DOHH2 (cell line): ENCODE results near the gene PHF21B.

ENCODE experiments used
- H3F3A ChIP-seq: fragments of 200-600 bp; sonication (generic), shearing (Covaris generic); 2 replicates; pipeline ENCODE4 v1.6.0; 2016; ENCODE audit warnings: antibody characterized with exemption, mild to moderate bottlenecking; ENCODE audit not compliant: control insufficient read depth, insufficient read depth
- H3K27ac ChIP-seq: fragments of 200-600 bp; sonication (generic); 2 replicates; pipeline ENCODE4 v1.5.1; 2014; ENCODE audit warnings: low read depth, mild to moderate bottlenecking, low read length, moderate library complexity
- H3K27me3 ChIP-seq: fragments of 200-600 bp; sonication (generic); 2 replicates; pipeline ENCODE4 v1.6.1; 2014; ENCODE audit warnings: mild to moderate bottlenecking, low read length, mixed read lengths; ENCODE audit not compliant: control insufficient read depth
- H3K36me3 ChIP-seq: fragments of 200-600 bp; sonication (generic); 2 replicates; pipeline ENCODE4 v1.6.1; 2014; ENCODE audit warnings: mild to moderate bottlenecking, low read length, moderate library complexity, mixed read lengths; ENCODE audit not compliant: control insufficient read depth
- H3K4me1 ChIP-seq: fragments of 200-600 bp; sonication (generic); 2 replicates; pipeline ENCODE4 v1.6.1; 2014; ENCODE audit warnings: mild to moderate bottlenecking, low read length, mixed read lengths; ENCODE audit not compliant: control insufficient read depth
- H3K4me2 ChIP-seq: fragments of 200-600 bp; sonication (generic); 2 replicates; pipeline ENCODE4 v1.6.0; 2014; ENCODE audit warnings: mild to moderate bottlenecking, low read length, moderate library complexity
- H3K4me3 ChIP-seq: fragments of 200-600 bp; sonication (generic); 2 replicates; pipeline ENCODE4 v1.5.1; 2014; ENCODE audit warnings: mild to moderate bottlenecking, low read length, mixed read lengths
- H3K79me2 ChIP-seq: fragments of 200-600 bp; sonication (generic); 2 replicates; pipeline ENCODE4 v1.6.1; 2014; ENCODE audit warnings: mild to moderate bottlenecking, low read length, mixed read lengths; ENCODE audit not compliant: control insufficient read depth
- H3K9me2 ChIP-seq: fragments of 200-600 bp; sonication (generic); replicated peaks from 2 replicates; pipeline ENCODE4 v1.6.1; 2014; ENCODE audit warnings: mild to moderate bottlenecking, low read length, mixed read lengths; ENCODE audit not compliant: control insufficient read depth
- H3K9me3 ChIP-seq: fragments of 200-600 bp; sonication (generic); 2 replicates; pipeline ENCODE4 v1.6.1; 2014; ENCODE audit warnings: antibody characterized with exemption, low read length, mixed read lengths; ENCODE audit not compliant: control insufficient read depth, insufficient read depth
- H4K20me1 ChIP-seq: fragments of 200-600 bp; sonication (generic); 2 replicates; pipeline ENCODE4 v1.6.0; 2014; ENCODE audit warnings: low read depth, mild to moderate bottlenecking, antibody characterized with exemption, low read length, moderate library complexity; ENCODE audit not compliant: control insufficient read depth, insufficient read depth
- CTCF ChIP-seq: fragments of 200-600 bp; sonication (generic); IDR thresholded peaks from one replicate; pipeline ENCODE4 v1.5.1; 2014; ENCODE audit warnings: antibody characterized with exemption, mild to moderate bottlenecking, low read depth, low read length; ENCODE audit not compliant: poor library complexity, severe bottlenecking
- EZH2phosphoT487 ChIP-seq: fragments of 200-600 bp; sonication (generic); IDR thresholded peaks from 2 replicates; pipeline ENCODE4 v1.6.1; 2017; ENCODE audit warnings: borderline replicate concordance, mild to moderate bottlenecking, antibody characterized with exemption, low read length, moderate library complexity, mixed read lengths

The PHF21B gene

GRCh38 chr22:44850946-44851345 is 158.9 kb downstream of the PHF21B start:
- H3K4me3 ChIP-seq = no peak overlapping the region
- no peak overlapping the region for H3K4me2 ChIP-seq
- no peaks in the 10 kb centered on the region for H3F3A ChIP-seq
- no peaks in the 10 kb centered on the region for H3K27me3 ChIP-seq
- no peak overlapping the region for H3K27ac ChIP-seq
- H3K4me1 ChIP-seq = no peaks in the 10 kb centered on the region
- no peak for TF ChIP-seq CTCF
- TF ChIP-seq EZH2phosphoT487 = no peak
- H3K79me2 ChIP-seq = no peaks in the 10 kb centered on the region
- no peaks in the 10 kb centered on the region for H3K36me3 ChIP-seq
- no peaks in the 10 kb centered on the region for H3K9me3 ChIP-seq
- H3K9me2 ChIP-seq = no peaks in the 10 kb centered on the region
- H4K20me1 ChIP-seq = no peaks in the 10 kb centered on the region

GRCh38 chr22:44848791-44849420 is 160.9 kb downstream of the PHF21B start:
- Histone ChIP-seq H3K4me1 (no peaks in the 10 kb centered on the region), H3K36me3 (no peaks in the 10 kb centered on the region), H3K79me2 (no peaks in the 10 kb centered on the region), H3F3A (no peaks in the 10 kb centered on the region), H4K20me1 (no peaks in the 10 kb centered on the region), H3K4me3 (no peak overlapping the region), H3K9me3 (no peaks in the 10 kb centered on the region), H3K27ac (no peak overlapping the region), H3K27me3 (no peaks in the 10 kb centered on the region), H3K9me2 (no peaks in the 10 kb centered on the region), H3K4me2 (no peak overlapping the region)
- TF ChIP-seq EZH2phosphoT487 (no peak), CTCF (no peak)

DNA sequence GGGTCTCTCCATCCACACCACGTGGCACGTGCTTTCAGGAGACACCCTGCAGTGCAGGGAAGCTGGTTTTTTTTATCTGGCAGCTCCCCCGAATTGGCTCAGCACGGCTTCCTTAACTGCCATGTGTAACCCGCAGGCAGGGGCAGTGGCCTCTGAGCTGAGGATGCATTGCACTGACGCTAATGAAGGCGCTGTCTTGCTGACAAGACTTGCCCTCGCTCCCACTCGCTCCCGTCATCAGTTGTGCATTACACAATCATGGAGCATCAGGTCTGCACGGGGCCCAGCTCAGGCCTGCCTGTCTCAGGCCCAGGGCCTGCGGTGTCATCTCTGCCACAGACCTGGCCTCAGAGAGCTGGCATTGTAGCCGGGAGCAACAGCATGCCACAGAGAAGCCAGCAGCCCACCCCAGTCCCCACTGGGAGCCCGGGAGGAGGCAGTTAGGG is 161.5 kb downstream of the PHF21B start:
- TF ChIP-seq EZH2phosphoT487 = no peak
- Histone ChIP-seq H3K4me3 (no peak overlapping the region), H4K20me1 (no peaks in the 10 kb centered on the region), H3K27ac (no peak overlapping the region), H3K4me2 (no peak overlapping the region), H3F3A (no peaks in the 10 kb centered on the region), H3K27me3 (no peaks in the 10 kb centered on the region), H3K9me2 (no peaks in the 10 kb centered on the region), H3K36me3 (no peaks in the 10 kb centered on the region), H3K4me1 (no peaks in the 10 kb centered on the region), H3K9me3 (no peaks in the 10 kb centered on the region), H3K79me2 (no peaks in the 10 kb centered on the region)

GRCh38 chr22:44847892-44848291 is 161.9 kb downstream of the PHF21B start:
- H3K27ac ChIP-seq = no peak overlapping the region

More at GRCh38 chr22:44847892-44848291, 161.9 kb downstream of the PHF21B start:
- no peaks in the 10 kb centered on the region for H3K27me3 ChIP-seq
- no peaks in the 10 kb centered on the region for H4K20me1 ChIP-seq
- H3K9me2 ChIP-seq = no peaks in the 10 kb centered on the region
- H3K4me1 ChIP-seq = no peaks in the 10 kb centered on the region
- TF ChIP-seq EZH2phosphoT487 (no peak), CTCF (no peak)
- no peak overlapping the region for H3K4me3 ChIP-seq
- H3F3A ChIP-seq = no peaks in the 10 kb centered on the region
- no peaks in the 10 kb centered on the region for H3K79me2 ChIP-seq
- H3K4me2 ChIP-seq = no peak overlapping the region
- no peaks in the 10 kb centered on the region for H3K36me3 ChIP-seq
- H3K9me3 ChIP-seq = no peaks in the 10 kb centered on the region
